Middle frontal gyrus (tissue), 1 donor: Measurements from ENCODE around the gene CA10.

Source experiments
- DNase-seq: peaks from one replicate; pipeline ENCODE4 v3.0.0-alpha.2; 2015; ENCODE audit warnings: low spot score; ENCODE audit errors: extremely low spot score

CA10 gene

DNA sequence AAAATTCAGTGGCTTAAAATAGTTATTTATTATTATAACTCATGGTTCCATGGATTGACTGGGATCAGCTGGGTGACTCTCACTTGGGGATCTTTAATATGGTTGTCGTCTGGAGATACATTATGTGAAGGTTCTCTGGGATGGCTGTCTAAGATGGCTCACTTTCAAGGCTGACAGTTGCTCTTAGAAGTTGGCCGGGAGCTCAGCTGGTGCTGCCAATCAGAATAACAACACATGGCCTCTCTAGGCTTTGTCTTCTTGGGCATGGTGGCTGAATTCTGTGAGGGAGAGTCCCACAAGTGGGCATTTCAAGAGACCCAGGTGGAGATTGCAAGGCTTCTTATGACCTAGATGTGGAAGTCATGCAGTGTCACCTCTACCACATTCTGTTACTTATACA lies 269.7 kb downstream of the CA10 start:
- DNase-seq = no peak

DNA sequence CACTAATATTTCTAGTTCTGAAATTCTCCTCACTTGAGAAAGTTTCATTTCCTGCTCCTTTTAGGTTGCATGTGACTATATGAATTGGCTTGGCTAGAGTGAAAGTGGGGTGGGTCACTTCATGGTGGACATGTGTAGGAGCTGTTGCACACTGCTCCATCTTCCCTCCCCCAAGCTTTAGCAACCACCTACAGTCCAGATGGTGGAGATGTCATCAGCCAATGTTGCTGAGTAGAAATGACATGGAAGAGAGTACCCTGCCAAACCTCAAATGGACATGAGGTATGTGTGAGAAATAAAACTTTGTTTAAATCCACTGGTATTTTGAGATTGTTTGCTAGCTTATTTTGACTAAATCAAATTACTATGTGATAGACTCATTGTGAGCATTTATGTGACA lies 281.5 kb downstream of the CA10 start:
- no peak for DNase-seq

DNA sequence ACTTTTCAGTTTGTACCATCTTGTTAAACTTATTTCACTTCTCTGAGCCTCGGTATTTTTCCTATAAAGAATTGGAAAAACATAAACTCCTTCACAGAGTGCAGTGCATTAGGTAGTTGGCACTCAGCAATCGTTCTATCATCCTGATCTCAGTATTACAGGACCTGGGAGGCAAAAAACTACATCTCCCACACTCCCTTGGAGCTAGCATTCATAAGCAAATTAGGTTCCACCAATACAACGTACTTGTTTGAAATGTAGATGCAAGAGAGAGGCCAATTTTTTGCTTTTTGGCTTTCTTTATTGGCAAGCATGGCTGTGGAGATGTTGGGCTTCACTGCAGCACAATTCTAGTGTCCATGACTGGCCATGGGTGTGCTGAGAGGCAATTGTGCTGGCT lies 285.2 kb downstream of the CA10 start:
- DNase-seq = no peak

DNA sequence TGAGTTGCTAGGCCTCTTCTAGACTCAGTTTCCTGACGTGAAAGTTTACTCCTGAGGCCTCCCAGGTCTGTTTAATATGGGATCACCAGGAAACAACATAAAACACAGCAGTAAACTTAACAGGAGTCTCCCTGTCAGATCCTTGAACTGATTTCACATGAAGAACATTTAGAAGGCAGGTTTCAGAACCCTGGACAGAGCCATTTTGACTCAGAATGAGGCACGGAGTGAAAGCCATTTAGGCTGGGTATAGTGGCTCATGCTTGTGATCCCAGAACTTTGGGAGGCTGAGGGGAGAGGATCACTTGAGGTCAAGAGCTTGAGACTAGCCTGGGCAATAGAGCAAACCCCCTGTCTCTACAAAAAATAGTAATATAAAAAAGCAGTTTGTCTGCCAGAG lies 289.1 kb downstream of the CA10 start:
- DNase-seq = no peak

DNA sequence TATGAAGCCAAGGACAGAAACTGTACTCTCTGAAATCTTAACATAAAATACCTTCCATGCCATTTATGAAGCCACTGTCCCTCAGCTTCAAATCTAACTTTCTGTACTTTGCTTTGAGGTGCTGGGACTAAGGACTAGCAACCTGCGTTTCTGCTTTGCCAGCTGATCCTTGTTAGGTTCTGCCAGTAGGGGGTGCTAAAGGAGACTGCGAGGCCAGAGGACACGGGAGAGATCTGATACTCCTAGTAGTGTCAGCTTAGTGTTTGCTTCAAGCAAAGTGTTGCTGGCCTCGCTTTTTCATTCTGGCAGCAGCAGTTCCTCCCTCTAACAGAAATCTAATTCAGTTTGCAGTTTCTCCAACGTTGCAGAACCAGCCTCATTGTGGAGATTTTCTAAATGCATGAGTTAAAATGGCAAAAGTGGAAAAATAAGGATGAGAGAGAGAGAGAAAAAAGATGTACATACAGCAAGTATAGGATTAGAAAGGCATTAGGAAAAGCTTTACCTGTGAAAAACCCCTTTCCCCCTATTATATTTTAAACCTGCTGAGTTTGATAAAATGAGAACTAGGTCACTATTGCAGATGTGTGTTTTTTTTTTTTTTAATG lies 297.5 kb downstream of the CA10 start:
- DNase-seq = no peak

DNA sequence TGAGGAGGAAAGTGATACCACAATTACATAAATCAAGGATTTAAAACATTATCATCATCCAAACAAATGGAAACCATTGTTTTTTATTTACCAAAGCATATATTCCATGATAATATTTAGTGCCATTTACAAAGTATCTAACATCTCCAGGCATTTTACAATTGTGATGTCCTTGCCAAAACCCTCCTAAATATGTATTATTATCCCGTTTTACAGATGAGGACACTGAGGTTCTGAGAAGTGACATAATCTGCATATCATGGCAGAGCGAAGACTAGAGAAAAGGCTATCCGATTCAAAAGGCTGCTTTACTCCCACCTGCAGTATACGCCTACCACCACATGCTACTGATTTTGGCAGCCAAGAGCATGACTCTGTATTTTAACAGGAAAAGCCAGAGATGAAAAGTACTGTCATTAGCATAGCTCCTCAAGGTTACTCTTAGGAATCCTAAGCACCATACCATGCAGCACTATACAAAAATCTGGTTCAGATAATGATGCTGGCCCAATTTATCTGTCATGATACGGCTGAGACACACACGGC lies 301.4 kb downstream of the CA10 start:
- no peak for DNase-seq

DNA sequence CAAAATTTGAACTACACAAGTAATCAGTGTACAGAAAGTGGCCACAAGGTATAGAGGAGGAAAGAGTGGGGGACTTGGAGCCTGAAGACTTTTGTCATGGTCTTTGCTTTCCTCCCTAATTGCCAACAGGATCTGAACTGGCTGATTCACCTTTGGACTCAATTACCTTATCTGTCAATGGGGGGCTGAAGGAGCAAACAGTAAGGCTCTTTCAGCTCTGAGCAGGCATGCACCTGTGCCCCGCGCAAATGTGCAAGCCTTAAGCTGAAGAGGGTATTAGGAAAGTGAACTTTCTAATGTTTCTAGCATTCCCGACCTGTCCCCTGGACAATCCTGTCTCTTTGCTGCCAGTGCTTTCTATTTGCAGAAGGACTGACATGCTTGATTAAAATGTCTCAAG lies 302.7 kb downstream of the CA10 start:
- DNase-seq = no peak

DNA sequence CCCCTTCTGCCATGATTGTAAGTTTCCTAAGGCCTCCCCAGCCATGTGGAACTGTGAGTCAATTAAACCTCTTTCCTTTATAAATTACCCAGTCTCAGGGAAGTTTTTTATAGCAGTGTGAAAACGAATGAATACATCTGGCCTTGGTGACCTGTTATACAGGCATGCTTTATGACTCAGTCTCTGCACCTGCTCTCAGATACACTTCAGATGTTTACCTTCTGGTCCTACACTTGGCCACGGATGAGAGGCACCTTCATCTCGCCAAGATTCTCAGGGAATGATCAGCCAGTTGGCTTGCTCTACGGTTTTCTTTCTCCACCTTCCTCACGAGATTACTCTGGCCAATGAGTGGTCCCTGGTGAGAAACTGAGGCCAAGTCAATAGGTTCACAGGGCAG lies 304.7 kb downstream of the CA10 start:
- DNase-seq = no peak

DNA sequence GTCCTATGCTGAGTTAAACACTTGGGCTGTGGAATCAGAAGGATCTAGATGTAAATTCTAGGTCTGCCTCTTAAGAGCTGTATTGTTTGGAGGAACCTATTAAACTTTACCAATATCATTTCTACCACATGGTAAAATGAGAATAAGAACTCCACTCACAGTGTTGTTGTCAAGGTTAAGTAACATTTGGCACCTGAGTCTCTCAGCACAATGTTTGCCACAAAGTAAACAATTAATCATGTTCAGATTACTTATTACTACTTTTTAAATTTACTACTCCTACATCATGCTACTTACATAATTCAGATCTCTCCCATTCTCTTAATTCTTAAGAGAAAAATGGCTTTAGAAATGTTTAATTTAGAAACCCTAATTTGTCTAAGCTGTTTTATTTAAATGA lies 305.9 kb downstream of the CA10 start:
- no peak for DNase-seq

DNA sequence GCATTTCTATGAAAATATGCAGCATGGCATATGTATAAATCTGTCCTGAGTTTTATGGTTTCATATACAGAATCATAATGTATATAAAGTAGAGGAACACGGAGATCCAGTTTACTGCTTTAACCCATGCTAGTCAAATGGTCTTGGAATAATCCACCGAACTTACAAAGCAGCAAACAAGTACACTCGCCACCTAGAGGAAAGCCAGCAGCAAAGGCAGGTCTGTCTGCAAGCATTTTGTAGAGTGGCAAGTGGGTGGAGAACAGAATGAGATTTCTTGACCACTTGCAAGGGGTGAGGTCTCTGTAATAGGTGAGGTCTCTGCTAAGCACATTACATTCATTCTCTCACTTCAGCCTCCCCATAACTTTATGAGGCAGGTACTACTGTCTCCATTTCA lies 308.3 kb downstream of the CA10 start:
- no peak for DNase-seq

DNA sequence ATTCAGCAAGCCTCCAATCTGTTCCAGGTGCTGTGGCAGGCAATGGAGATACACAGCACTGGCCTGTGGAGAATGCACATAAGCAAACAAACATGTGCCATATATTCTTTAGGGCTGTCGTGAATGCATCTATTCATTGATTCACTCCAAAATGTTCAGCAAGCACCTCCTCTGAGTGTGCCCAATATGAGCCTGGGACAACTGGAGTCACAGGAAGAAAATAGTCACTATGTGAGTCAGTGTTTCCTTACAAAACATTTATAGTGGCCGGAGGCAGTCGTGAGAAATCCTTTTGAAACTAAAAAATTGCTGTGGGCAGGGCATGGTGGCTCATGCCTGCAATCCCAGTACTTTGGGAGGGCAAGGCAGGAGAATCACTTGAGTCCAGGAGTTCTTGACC lies 310.1 kb downstream of the CA10 start:
- no peak for DNase-seq

DNA sequence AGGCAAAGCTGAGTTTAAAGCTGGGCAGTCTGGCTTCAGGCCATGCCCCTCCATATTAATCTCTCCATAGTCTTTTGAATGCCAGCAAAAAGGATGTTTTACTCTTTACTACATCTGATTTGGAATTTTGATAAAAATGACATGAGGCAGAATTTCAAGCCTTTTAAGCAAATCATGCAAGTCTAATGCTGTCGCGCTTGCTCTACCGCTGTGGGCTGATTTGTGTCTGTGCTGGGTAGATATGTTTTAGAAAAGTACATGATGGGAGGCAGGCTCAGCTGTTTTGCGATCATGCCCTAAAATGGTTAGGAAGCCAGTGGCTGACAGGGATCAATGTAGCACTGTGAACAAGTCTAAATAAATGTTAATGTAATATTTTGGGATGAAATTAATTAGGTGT lies 311.9 kb downstream of the CA10 start:
- no peak for DNase-seq

DNA sequence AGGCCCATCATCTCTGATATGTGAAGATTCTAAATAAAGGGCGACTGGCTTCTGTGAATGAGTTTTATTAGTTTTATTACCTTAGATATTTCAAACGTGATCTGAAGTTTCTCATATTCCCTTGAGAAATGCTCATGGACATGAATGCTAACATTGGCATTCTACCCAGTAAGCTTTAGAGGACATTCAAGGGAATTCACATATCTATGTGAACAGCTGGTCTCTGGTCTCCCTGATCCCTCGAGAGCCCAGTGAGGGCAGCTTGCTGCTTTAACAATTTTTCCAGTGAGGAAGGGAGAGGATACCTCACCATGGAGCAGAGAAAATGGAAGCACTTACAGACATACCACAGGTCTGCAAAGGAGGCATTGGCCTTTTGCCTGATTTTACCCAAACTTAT lies 312.7 kb downstream of the CA10 start:
- DNase-seq = no peak

DNA sequence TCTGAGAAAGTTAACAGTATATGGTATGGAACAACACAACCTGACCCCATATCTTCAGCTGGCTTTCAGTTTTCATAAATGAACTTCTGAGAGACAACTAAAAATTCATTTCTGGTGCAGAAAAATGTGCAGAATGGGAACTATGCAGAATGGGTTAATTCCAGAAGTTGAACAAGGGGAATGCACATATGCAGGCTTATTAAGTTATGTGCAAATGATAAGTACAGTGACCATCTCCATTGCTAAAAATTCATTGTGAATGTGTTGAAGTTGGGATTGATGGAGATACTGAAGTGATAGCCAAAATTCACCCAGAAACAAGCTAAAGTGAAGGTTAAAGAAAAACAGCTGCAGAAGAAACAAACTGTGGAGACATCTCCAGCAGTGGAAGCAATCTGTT lies 315.8 kb downstream of the CA10 start:
- DNase-seq = no peak

DNA sequence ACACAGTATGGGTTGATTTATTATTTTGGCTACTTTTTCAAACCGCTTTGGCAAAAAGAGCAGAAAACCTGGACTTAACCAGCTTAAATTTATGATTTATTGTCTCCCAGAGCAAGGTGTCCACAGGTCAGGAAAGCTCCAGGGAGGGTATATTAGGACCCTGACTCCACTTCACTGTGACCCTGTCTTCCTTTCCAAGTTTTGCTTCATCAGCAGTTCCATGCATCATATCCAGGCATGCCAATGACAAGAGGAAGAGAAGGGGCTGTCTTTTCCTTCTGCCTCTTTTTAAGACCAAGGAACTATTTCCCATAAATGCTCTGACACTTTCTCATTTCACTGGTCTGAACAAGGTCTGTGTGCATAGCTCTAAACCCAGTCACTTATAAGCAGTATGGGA lies 316.8 kb downstream of the CA10 start:
- no peak for DNase-seq

DNA sequence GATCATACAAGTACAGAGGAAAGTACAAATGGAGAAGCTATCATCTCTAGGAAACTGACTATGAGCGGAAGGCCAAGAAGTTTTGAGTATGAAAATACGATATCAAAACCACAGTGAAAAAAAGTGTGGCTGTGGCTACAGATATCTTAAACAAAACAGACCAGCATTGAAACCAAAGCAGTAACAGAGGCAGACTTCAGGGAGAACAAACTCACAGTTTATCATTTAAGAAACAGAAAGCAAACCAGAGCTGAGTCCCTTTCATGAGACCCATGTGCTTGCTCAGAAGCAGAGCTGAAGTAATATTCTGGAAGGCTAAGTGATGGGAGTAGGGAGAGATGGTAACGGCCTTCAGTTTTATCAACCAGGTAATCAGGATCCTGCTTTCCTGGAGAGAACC lies 317.8 kb downstream of the CA10 start:
- DNase-seq = no peak

DNA sequence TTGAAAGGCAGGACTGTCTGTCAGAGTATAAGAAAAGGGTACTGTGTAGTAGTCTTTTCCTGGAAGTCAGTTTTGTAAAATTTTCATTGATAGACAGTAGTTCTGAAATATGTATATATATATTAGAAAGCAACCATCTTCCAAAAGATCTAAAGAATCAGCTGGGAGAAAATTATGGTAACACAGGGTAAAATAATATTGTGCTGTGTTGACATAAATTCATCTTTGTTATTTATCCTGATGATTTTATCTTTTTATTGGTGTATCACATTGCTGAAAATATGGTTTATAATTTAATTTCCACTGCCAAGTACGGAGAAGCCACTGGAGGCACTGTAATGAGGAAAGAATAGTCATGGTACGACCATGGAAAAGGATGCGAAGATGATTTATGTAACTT lies 324.9 kb downstream of the CA10 start:
- DNase-seq = no peak

DNA sequence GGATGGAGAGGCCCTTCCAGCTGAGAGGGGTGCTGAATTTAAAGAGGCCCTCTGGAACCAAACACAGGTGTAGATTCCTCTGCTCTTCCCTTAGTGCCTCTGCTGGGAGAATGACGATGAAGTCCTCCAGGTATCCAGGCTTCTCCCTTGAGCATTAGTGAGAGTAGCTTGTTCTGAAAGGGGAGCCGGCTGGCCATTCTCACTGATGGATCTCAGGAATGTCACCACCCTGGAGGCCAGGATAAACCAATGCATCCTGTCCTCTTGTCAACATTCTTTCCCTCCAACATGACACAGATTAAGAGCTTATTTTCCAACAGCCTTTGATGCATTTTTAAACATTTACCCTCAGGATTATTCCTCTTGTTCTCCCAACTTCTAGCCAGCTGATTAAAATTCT lies 325.5 kb downstream of the CA10 start:
- DNase-seq = no peak

DNA sequence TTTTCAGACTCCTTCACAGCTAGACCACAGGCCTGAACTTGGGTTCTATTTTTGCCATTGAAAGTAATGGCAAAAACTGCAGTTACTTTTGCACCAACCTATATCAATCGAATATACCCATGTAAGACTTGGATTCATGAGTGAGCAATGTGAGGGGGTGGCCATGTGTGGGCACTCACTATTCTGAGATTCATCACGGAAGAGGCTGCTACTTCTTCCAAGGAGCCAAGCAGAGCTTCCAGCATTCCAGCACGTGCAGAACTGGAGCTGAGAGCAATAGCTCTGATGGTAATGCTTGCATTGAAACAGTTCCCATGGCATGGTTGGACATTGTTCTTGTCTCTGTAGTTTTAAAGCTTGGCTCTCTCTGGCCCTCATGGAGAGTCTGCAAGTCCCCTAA lies 327.6 kb downstream of the CA10 start:
- DNase-seq = no peak

DNA sequence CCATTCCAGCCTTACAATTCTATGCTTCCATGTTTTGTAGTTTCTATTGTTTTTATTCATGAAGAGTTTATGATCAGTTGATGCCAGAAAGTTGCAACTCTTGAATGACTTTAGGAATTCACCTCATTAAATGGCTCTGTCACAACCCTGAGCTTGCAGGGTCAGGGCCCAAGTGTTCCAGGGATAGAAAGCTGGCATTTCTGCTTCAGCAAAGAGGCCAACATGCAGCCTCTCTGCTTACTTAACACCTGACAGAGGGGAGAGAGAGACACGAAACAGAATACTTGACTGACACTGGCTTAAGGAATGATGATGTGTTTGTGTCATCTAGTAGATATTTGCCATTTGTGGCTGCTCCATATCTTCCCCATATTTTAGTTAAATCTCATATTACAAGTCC lies 328.1 kb downstream of the CA10 start:
- no peak for DNase-seq

DNA sequence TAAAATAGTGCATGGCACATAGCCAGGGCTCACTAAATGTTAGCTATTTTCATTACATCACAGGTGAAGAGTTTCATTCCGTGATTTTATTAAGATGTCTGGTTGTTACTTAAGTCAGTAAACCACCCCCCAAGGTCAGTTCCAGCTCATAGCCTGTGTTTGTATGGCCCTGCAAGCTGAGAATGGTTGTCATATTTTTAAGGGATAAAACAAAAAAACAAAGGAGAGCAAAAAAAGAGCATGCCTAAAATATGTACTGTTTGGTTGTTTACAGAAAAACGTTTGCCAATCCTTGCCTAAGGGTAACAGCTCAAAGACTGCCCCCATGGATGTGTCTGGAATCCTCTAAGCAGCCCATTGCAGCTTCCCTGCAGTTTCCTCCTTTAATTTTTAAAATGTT lies 329.6 kb downstream of the CA10 start:
- DNase-seq = no peak

DNA sequence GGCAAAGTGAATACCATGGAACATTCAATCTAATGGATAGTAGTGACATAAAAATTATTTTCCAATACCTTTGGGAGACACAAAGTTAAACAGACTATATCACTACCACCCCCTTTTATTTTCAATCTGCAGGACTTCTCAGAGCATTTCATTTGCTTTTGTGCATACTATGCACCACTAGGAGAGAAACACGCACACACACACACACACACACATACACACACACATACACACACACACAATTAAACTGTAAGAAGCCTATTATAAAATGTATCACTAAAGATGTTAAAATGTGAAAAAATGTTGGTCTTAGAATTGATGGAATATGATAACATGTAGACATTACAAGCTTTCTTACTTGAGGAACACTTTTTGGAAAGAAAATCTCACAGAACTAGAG lies 331.4 kb downstream of the CA10 start:
- DNase-seq = no peak

DNA sequence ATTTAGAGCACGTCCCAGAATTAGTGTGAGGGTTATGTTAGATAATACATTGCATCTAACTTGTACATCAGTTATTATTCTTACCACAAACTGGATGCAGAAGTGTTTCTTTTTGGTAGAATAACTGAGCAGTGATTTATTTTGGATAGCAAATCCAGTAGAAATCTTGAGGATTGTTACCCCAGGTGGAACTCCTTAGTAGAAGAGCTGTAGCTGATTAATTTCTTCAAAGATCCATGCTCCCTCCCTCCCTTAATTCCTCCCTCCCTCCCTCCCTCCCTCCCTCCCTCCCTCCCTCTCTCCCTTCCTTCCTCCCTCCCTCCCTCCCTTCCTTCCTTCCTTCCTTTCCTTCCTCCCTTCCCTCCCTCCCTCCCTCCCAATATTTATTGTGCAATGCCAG lies 337.7 kb downstream of the CA10 start:
- DNase-seq = no peak

DNA sequence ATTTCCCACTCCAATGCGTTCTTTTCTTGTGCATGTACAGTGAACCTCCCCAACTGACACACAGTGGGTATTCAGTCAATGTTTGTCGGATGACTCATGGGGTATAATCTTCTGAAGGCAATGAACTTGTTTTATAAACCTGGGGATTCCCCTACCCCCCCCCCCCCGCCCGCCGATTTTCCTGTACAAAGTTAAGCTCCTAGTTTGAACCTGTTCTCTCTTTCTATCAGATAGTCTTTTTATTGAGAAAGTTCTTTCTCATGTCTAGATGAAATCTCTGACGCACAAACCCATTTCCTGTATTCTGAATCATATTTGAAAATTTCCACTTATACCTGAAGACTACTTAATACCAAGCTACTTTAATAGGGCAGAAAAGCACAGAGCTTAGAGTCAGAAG lies 338.3 kb downstream of the CA10 start:
- DNase-seq = no peak
